Measurements from ENCODE around the gene SLC16A13.

The SLC16A13 gene

GRCh38 chr17:7007143-7007542, 28.7 kb upstream of the SLC16A13 start:
- Histone ChIP-seq H3K27ac (no peak overlapping the region), H3K27me3 (no peaks in the 10 kb centered on the region), H3K4me1 (peaks cover 27 to 41% (median 31%) of the 10 kb centered on the region in 10 experiments), H4K20me1 (peaks cover 25 to 87% (median 69%) of the 10 kb centered on the region in 11 experiments), H3K36me3 (peaks cover 19 to 52% (median 29%) of the 10 kb centered on the region in 11 experiments), H3K4me2 (no peak overlapping the region), H3K4me3 (no peak overlapping the region), H3K9me3 (replicated peaks in 1 of 11) (no peaks in the 10 kb centered on the region), H3K9ac (0 out of 22 replicates have a peak overlapping the region, but pooled peaks of 1 of the 11 experiments have one; percentile 10)
- no peak for TF ChIP-seq Cebpa-rat (IDR thresholded peaks at IDR 0.05)

GRCh38 chr17:7010523-7010922, 25.3 kb upstream of the SLC16A13 start:
- H3K9ac ChIP-seq: peak overlapping the region; percentile 89 to 100 (median 99); a peak in 17 of 22 replicates
- no peak for TF ChIP-seq Cebpa-rat (IDR thresholded peaks at IDR 0.05)
- peaks cover 33 to 54% (median 43%) of the 10 kb centered on the region in 10 experiments for H3K4me1 ChIP-seq
- H4K20me1 ChIP-seq: peaks cover 14 to 57% (median 43%) of the 10 kb centered on the region in 11 experiments; a peak in 19 of 22 replicates
- H3K4me2 ChIP-seq: peak overlapping the region; percentile 92 to 100 (median 97)
- H3K27ac ChIP-seq: 0 out of 22 replicates have a peak overlapping the region, but pooled peaks of 1 of the 11 experiments have one; percentile 3
- peaks cover 3 to 43% (median 12%) of the 10 kb centered on the region in 11 experiments; a peak in 15 of 22 replicates for H3K36me3 ChIP-seq
- H3K4me3 ChIP-seq: peak overlapping the region; percentile 78 to 99 (median 92); a peak in 17 of 20 replicates
- no peaks in the 10 kb centered on the region for H3K27me3 ChIP-seq
- H3K9me3 ChIP-seq (replicated peaks in 1 of 11): no peaks in the 10 kb centered on the region

GRCh38 chr17:7011415-7011814, 24.4 kb upstream of the SLC16A13 start:
- H3K4me2 ChIP-seq: peak overlapping the region; percentile 92 to 100 (median 97)
- H3K4me3 ChIP-seq: peak overlapping the region; percentile 78 to 99 (median 92)
- peak overlapping the region; percentile 94 to 100 (median 99); a peak in 20 of 22 replicates for H3K27ac ChIP-seq
- peaks cover 42 to 63% (median 52%) of the 10 kb centered on the region in 10 experiments for H3K4me1 ChIP-seq
- H3K36me3 ChIP-seq: peaks cover 3 to 41% (median 12%) of the 10 kb centered on the region in 11 experiments; a peak in 15 of 22 replicates
- H3K9ac ChIP-seq: peak overlapping the region; percentile 89 to 100 (median 99)
- H4K20me1 ChIP-seq: peaks cover 10 to 50% (median 40%) of the 10 kb centered on the region in 11 experiments; a peak in 19 of 22 replicates
- no peaks in the 10 kb centered on the region for H3K9me3 ChIP-seq (replicated peaks in 1 of 11)
- H3K27me3 ChIP-seq: no peaks in the 10 kb centered on the region
- no peak for TF ChIP-seq Cebpa-rat (IDR thresholded peaks at IDR 0.05)

- H4K20me1 ChIP-seq: peaks cover 5 to 45% (median 35%) of the 10 kb centered on the region in 11 experiments; a peak in 19 of 22 replicates
- H3K4me2 ChIP-seq: peak overlapping the region; percentile 92 to 100 (median 97)
- no peaks in the 10 kb centered on the region for H3K27me3 ChIP-seq
- no peak for TF ChIP-seq Cebpa-rat (IDR thresholded peaks at IDR 0.05)
- peak overlapping the region; percentile 94 to 100 (median 99) for H3K27ac ChIP-seq
- H3K4me1 ChIP-seq: peaks cover 47 to 68% (median 56%) of the 10 kb centered on the region in 10 experiments
- H3K4me3 ChIP-seq: peak overlapping the region; percentile 78 to 99 (median 92)
- H3K36me3 ChIP-seq: peaks cover 3 to 41% (median 14%) of the 10 kb centered on the region in 11 experiments; a peak in 15 of 22 replicates
- H3K9ac ChIP-seq: peak overlapping the region; percentile 89 to 100 (median 99)
- no peaks in the 10 kb centered on the region for H3K9me3 ChIP-seq (replicated peaks in 1 of 11)
Measured at GRCh38 chr17:7011942-7012254, 23.9 kb upstream of the SLC16A13 start.

- Histone ChIP-seq H3K4me2 (peak overlapping the region; percentile 92 to 100 (median 97)), H3K9ac (peak overlapping the region; percentile 89 to 100 (median 99)), H3K9me3 (replicated peaks in 1 of 11) (no peaks in the 10 kb centered on the region), H3K4me3 (peak overlapping the region; percentile 78 to 99 (median 92)), H3K4me1 (peaks cover 55 to 77% (median 72%) of the 10 kb centered on the region in 10 experiments), H3K36me3 (peaks cover 3 to 30% (median 16%) of the 10 kb centered on the region in 11 experiments; a peak in 15 of 22 replicates), H4K20me1 (peaks cover 0 to 21% (median 12%) of the 10 kb centered on the region in 11 experiments; a peak in 15 of 22 replicates), H3K27me3 (no peaks in the 10 kb centered on the region), H3K27ac (peak overlapping the region; percentile 94 to 100 (median 99))
- no peak for TF ChIP-seq Cebpa-rat (IDR thresholded peaks at IDR 0.05)
Measured at GRCh38 chr17:7014261-7014994, 21.4 kb upstream of the SLC16A13 start.

- no peaks in the 10 kb centered on the region for H3K27me3 ChIP-seq
- no peak for TF ChIP-seq Cebpa-rat (IDR thresholded peaks at IDR 0.05)
- H3K36me3 ChIP-seq: peaks cover 0 to 22% (median 7%) of the 10 kb centered on the region in 11 experiments; a peak in 13 of 22 replicates
- peak overlapping the region; percentile 89 to 100 (median 99) for H3K9ac ChIP-seq
- H3K4me3 ChIP-seq: peak overlapping the region; percentile 78 to 99 (median 92)
- no peaks in the 10 kb centered on the region for H3K9me3 ChIP-seq (replicated peaks in 1 of 11)
- peaks cover 53 to 77% (median 71%) of the 10 kb centered on the region in 10 experiments for H3K4me1 ChIP-seq
- H3K4me2 ChIP-seq: peak overlapping the region; percentile 91 to 99 (median 95)
- peaks cover 0 to 12% (median 3%) of the 10 kb centered on the region in 11 experiments; a peak in 11 of 22 replicates for H4K20me1 ChIP-seq
- H3K27ac ChIP-seq: peak overlapping the region; percentile 94 to 100 (median 99)
Measured at GRCh38 chr17:7014995-7015958, 20.5 kb upstream of the SLC16A13 start.

- Histone ChIP-seq H4K20me1 (peaks cover 0 to under 1% (median 0%) of the 10 kb centered on the region in 11 experiments; a peak in 5 of 22 replicates), H3K9me3 (replicated peaks in 1 of 11) (no peaks in the 10 kb centered on the region), H3K36me3 (peaks cover 0 to 21% (median 7%) of the 10 kb centered on the region in 11 experiments; a peak in 9 of 22 replicates), H3K9ac (peak overlapping the region in 9 of 11 experiments; percentile 89 to 99 (median 98); a peak in 16 of 22 replicates), H3K27me3 (peaks cover 0 to 8% (median 2%) of the 10 kb centered on the region in 11 experiments; a peak in 6 of 22 replicates), H3K4me1 (peaks cover 51 to 77% (median 70%) of the 10 kb centered on the region in 10 experiments), H3K4me2 (peak overlapping the region; percentile 91 to 99 (median 95)), H3K4me3 (peak overlapping the region in 3 of 10 experiments; percentile 78 to 99 (median 90); a peak in 1 of 20 replicates), H3K27ac (peak overlapping the region in 9 of 11 experiments; percentile 94 to 100 (median 99); a peak in 18 of 22 replicates)
- no peak for TF ChIP-seq Cebpa-rat (IDR thresholded peaks at IDR 0.05)
Measured at GRCh38 chr17:7016418-7016817, 19.4 kb upstream of the SLC16A13 start.
